Measurements from ENCODE around the gene HS3ST1.

HS3ST1 gene

DNA sequence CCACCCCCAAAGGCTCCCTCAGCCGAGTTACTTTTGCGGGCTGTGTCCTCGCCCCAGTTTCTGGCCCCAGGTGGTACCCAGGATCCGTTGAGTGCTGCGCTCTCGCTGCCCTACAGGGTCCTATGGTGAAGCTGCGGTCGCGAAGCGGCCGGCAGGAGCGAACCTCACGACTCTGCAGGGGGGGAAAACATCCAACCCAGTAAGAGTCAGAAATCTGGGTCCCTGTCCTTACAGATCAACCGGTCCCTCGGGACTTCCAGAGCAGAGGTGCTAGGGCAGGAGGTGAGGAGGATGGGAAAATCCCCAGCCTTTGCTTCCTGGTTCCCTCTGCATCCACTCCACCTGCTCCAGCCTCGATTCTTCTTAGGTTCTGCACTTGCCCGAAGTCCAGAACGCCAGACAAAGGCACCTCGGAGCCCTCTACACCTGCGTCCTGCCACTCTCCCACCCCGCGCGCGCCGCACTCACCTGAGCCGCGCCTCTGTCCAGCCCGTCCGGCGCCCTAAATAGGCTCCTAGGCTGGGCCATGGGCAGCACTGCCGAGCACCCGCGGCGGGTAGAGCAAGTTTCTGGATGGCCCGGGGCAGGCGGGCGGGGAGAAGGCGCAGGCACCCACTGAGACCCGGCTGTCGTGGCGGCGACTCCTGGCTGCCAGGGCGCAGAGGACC, at the start of gene HS3ST1:
TSS of gene HS3ST1 (minus strand) at position 664 of the 668 bp plus-strand sequence. CDS start 28,889 bp downstream, outside the sequence.
- DNase-seq: no peak

DNA sequence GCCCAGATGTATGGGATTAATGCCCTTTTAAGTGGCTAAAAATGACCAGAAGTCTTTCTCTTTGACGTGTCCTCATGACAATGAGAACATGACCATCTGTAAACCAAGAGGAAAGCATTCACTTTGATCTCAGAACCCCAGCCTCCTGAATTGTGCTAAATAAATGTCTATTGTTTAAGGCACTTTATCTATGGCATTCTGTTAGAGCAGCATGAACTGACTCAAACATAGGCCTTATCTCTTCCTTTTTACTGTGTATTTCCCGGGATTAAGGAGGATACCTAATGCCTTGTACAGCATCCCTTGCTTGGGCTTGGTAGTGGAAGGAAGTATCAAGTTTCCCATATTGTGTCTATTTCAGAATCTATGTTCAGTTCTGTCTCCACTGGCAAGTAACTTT, 47.2 kb upstream of the HS3ST1 start:
- no peak for DNase-seq

DNA sequence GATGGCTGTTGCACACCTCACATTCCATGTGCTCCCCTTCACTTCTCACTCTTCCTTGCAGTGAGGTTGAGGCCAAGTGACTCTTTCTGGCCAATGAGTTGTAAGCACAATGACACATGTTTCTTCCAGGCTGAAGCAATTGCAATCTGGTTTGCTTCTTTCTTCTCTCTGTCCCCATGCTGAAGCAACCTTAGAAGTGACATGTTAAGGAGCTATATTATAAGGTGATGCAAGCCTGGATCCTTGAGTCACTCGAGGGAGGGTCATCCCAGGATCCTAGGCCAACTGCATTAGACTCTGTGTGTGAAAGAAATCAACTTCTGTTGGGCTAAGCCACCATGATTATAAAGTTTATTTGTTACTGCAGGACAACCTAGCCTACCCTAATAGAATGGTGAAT, 45.5 kb upstream of the HS3ST1 start:
- no peak for DNase-seq

DNA sequence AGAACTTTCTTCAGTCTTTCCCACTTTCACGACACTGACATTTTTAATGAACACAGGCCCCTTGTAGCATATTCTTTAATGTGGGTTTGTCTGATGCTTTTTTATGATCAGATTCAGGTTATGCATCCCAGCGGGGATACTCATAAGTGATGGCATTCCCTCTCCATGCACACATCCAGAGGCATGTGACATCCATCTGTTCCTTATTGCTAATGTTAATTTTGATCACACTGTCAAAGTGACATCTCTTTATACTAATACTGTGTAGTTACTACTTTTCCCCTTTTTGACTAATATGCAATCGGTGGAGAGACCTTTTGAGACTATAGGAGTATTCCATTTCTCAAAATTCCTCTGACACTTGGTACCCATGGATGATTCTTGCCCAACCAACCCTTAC, 43.8 kb upstream of the HS3ST1 start:
- no peak for DNase-seq

DNA sequence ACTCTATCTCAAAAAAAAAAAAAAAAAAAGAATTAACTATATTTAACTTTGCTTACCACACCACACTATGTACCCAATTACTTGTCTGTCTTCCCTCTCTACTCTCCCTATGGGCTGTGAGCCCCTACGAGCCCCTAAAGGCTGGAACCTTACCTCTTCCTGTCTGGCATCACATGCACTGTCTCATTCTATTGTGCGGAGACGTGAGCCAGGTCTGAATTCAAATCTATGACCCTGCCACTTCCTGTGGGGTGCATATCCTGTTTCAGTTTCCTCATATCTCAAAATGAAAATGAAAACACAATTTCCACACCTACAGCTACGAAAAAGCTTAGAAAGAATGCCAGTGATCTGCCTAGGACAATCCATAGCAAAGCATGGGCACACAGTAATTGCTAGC, 42.9 kb upstream of the HS3ST1 start:
- DNase-seq: no peak

DNA sequence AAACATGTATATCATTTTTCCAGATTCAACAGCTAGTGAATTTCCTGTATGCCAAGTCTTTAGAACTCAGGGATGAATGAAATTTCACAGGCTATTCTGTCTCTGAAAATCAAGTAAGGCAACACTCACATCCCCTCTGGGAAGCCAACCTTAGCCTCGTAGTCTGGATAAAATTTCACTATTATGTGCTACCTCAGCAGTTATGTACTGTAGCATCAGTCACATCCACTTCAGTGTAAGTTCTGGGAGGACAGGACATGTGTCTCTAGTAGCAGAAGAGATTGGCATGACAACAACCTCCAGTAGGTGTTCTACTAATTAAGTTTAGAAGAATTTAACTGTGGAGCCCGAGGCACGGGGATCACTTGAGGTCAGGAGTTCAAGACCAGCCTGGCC, 42.4 kb upstream of the HS3ST1 start:
- no peak for DNase-seq

DNA sequence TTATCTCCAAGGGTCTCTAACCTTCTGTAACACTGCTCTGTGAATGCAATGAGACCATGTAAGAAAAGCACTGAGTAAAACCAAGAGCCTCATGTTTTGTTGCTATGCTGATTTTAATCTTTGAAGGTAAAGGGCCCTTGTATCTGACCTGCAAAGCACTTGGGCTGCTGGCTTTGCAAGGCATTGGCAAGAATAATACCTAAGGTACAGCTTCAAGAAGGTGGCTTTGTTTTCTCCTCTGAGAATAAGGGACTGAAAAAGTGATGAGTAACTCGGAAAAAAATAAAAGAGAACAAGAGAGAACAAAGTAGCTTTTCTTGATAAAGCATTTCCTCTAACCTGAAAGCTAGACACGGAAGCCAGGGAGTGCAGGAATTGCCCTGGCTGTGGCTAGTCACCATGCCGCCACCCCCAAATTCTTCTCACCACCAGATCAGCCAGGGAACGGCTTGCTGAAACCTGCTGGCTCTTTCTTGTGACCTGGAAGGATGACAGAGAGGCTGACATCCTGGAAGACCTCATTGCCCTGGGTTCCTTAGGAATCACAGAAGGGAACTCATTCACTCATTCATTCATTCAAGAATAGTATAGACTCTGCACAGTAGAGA, 41.8 kb upstream of the HS3ST1 start:
- no peak for DNase-seq

DNA sequence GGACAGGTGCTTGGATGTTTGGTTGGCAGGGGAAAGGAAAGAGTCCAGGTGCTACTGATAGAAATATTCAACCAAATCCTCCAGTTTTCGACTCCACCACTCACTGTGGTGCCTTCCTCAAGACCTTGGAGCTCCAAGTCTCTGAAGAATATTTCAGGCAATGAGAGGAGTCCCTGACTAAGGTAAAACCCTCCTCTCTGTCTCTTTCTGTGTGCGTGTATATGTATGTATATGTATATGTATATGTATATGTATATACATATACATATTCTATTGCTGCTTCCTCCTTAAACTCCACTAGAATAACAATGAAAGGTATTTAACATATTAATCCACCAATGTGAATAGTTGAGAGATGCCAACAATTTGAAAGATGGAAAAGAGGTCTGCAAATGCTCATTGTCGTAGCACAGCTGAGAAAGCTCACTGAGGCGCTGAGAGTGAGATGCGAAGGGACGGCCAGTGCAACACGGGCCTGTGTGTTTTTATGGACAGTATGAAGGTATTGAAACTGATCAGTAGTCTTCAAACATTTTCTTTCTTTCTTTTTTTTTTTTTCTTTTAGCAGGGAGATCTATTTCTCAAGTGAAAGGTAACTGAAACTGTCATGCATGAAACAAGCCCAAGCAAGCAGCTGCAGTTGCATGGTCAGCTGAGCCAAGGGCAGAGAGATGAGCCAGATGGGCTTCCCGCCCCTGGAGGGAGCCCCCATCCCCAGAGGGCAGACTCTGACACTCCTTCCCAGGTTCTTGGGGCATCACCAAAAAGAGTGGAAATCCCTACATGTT, 41.1 kb upstream of the HS3ST1 start:
- peak; percentile 23 for DNase-seq

DNA sequence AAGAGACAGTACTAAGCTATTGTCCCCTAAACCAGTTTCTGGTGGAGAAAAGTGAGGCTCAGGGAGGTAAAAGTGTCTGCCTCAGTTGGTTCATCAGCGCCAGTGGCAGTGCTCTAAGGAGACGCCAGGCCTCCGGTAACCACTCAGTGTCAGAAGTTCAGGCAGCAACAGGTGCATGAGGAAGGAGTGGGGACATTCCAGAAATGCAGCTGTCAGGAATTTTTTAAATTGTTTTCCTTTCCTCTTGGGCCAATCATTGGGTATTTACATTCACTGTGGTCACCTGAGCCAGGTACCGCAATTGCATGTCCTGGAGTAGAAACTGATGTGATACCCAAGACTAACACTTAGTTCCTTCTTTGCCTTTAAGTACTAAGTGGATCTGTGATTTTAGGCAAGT, 40.2 kb upstream of the HS3ST1 start:
- DNase-seq: no peak

DNA sequence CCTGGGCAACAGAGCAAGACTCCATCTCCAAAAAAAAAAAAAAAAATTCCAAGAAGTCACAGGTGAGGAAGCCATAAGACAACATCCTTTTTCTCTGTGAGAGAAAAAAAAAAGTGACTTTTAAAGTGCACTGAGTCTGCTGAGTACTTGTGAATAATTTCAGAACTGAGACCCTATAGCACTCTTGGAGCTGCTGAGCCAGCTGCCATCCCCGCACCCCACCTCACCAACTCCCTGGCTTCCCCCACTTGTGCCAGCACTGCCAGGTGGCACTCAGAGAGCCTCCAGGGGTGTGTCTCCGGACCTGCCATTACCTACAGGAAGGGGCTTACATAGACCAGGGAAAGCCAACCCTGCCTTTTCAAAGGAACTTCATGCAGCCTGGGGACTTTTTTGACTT, 39.2 kb upstream of the HS3ST1 start:
- no peak for DNase-seq

DNA sequence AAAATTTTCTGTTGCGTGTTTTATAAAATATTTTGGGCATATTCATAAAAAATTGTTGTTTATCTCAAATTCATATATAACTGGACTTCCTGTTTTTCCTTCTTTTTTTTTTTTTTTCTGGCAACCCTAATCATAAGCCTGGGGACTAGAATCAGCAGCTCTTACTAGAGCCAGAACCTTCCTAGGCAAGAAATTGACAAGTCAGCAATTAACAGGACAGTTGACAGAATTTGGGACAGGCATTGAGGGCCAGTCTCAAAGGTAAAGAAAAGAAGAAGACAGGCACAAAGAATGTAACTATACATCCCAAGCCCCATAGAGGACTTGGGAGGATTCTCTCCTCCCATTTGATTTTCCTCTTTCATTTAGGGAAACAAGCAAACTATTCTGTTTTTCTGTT, 35.0 kb upstream of the HS3ST1 start:
- DNase-seq: no peak

DNA sequence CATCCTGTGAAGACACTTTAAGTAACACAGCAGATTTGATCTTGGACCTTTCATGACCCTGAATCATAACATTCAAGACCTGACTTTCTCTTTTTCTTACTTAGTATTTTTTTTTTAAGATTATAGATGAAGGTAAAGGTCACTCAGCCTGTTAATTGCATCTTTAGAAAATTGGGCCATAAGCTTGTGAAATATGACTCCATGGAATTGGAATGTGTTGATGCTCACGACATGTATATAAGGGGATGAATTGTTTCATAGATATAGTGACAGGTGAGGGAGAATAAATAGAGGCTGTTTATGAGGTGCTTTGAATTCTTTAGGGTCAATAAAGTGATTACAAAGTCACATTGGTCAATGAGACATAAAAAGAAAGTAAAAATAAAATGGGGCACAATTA, 27.7 kb upstream of the HS3ST1 start:
- DNase-seq: no peak

DNA sequence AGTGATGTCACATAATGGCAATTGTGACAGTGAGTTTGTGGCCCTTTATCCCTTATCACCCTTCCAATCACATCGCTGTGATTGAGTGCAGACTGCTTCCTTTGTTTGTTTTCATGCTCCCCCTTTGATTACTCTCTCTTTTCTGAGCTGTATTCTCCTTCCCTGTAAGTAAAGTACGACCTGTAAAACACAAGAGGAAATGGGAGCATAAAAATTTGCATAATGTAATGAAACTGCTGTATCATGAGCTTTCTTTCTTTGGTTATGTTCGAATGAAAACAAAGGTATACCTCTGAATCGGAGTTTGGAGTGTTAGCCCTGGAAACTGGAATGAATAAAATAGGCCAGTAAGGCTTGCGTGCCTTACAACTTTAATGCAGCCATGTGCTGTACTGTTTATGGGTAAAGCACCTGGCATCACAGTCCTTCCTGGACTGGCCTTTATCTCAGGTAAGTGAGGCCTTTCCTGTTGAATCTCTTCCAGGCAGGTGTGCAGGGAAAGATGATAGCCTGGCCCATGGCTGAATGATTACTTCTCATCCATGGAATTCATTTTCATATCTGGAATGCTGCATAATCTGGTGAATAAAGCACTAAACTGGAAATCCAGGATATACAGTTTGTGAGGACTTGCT, 26.6 kb upstream of the HS3ST1 start:
- DNase-seq: no peak

DNA sequence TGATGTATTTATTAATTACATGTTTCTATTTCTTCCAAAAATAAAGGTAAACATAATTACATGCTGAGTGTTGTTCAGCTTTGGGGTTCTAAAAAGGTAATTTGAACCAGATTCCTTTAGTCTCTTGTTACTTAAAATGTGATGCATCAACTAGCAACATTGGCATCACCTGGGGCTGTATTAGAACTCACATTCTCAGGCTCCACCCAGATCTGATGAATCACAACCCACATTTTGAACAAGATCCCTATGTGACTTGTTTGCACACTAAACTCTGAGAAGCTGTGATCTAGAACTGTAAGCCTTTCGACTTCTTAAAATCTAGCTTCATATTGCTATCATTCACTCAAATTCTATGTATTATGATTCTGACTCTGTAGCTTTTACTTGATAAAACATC, 23.0 kb upstream of the HS3ST1 start:
- no peak for DNase-seq

DNA sequence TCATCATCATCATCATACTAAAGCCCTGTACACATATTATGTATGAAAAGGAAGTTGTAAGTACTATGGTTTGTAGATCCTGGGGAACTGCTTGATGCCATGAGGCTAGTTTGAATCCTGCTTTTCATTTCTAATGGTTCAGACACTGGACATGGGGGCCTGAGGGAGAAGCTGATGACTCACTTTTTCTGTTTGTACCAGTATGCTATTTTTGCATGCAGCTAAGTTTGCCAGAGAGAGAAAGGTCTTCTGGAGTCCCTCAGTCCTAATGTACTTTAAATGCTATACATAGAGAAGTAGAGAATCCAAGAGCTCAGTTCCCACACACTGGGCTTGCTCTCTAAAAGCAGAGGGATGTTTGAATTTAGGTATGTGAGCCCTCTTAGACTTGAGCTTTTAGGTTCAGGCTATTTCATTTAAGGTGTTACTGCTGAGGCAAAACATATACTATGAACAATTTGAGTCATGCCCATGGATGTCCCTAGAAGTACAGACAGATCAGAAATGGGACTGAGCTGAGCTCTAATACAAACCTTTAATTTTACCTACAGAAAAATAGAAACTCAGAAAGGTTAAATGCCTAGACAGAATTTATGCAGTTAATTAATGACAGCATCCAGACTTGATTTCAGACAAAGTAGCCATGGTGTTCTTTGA, 17.6 kb upstream of the HS3ST1 start:
- DNase-seq: no peak

DNA sequence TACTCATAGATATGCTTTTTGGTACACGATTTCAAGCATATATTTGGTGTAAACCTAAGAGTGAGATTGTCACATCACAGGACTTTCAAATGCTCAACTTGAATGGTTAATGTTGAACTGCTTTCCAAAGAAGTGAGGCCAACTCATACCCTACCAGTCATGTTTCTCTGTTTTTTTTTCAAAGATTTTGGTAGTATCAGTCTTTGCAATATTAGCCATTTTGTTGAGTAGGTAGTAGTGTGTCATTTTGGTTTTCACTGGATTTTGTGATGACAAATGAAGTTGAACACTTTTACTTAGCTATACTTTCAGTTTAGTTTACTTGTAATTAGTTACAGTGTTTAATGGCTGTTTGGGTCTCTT, 12.5 kb upstream of the HS3ST1 start:
- no peak for DNase-seq

DNA sequence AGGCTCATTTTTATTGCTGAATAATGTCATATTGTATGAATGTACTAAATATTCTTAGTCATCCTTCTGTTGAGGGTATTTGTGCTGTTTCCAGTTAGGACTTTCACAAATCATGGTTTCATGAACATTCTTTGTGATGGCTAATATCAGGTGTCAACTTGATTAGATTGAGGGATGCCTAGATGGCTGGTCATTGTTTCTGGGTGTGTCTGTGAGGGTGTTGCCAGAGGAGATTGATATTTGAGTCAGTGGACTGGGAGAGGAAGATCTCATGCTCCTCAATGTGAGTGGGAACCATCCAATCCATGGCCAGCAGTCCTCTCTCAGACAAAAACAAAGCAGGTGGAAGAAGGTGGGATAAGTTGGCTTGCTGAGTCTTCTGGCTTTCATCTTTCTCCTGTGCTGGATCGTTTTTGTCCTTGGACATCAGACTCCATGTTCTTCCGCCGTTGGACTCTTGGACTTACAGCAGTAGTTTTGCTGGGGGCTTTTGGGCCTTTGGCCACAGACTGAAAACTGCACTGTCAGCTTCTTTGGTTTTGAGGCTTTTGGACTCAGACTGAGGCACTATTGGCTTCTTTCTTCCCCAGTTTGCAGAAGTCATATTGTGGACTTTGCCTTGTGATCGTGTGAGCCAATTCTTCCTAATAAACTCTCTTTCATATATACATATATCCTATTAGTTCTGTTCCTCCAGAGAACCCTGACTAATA, 11.9 kb upstream of the HS3ST1 start:
- DNase-seq: no peak

DNA sequence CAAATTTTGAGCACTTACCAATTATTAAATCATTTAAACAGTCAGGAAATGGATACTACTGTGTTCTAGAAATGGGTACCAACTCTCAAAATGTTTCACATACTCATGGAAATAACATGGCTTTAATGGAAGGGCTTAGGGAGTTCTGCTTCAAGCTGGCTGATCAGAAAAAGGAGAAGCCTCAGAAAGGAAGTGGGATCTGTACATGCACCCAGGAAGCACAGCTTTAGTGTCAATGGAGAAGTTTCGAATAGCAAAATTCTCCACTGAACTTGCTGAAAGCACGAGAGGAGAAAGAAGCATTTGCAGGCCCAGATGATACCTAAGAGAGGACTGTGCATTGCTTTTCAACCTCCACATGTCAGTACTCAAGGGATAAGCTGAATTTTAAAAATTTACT, 11.1 kb upstream of the HS3ST1 start:
- DNase-seq: no peak

DNA sequence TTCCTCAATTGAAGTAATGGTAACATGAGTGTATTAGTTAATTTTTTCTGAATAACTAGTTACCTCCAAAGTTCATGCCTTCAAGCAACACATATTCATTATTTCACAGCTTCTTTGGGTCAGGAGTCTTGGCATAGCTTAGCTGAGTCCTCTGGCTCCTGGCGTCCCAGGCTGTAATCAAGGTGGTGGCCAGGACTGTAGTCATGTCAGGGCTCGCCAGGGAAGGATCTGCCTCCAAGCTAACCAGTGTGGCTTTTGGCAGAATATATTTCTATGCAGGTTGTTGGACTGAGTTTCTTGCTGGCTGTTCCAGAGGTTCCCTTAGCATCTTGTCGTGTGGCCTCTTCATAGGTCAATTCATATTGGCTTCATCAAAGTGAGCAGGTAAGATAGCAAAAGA, 10.0 kb upstream of the HS3ST1 start:
- no peak for DNase-seq

DNA sequence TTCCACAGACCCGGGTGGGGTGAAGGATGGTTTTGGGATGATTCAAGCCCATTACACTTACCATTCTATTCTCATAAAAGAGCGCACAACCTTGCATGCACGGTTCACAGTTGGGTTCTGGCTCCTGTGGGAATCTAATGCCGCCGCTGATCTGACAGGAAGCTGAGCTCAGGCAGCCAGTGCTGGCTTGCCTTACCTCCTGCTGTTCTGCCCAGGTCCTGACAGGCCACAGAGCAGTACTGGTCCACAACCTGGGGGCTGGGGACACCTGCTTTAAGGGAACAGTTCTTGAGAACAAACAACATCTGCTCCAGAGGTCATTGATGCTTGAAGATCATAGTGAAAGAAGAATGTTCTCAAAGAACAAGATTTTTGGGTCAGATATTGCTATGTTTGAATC, 8.0 kb upstream of the HS3ST1 start:
- DNase-seq: no peak

DNA sequence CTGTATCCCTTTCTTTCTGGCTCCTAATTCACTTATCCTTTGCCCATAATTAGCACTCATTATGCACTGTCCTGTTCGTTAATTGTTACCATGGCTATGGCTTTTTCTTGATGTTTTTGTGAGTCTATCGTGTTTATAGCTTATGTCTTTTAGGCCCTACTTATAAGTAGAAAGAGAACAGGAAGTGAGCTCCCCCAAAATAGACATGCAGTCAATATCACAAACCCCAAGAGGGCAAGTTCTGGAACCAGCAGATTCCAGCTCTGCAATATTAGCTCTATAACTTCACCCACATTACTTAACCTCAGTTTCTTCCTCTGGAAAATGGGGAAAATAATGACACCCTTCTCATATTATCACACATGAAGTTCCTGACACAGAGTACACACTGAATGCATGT, 7.4 kb upstream of the HS3ST1 start:
- no peak for DNase-seq

DNA sequence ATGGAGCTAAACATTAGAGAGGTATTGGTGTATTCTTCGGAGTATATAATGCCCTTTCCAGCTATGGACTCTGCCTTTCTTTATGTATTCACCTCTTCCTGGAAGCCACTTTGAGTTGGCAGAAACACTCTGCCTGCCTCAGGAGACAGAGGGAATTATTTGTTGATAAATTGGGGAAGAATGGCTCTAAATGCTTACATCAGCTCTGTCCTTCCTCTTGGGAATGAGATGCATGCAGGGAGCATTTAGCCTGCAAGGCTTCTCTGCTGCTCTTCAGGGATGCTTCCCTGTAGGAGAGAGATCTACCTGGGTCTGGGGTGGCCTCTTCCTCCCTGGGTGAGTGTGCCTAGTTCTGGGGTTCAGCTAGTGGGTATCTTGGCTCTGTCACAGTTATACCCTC, 6.9 kb upstream of the HS3ST1 start:
- DNase-seq: no peak

DNA sequence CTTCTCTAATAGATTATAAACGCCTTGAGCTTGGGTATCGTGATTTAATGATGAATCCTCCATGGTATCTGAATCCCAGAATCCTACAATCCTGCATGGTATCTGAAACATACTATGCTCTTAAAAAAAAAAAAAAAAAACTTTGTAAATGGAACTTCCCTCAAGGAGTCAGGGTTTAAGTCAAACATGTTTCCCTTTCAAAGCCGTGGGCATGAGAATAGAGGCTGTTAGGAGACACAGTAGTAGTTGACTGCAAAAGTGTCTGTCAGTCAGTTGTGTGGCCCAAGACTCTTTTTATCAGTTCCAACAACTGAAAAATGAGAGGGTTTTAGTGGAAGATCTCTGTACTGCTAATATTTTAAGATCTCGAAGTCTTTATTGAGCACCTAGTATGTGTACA, 2.4 kb upstream of the HS3ST1 start:
- no peak for DNase-seq
